Calu3 (cell line): ENCODE measurements around the gene GRK1. TPM values are rescaled to one million over a fixed set of nuclear protein-coding genes. Genes with fewer than 3 reads are reported as not detected.

Experiments used
- BruUV-seq: library from RNA; stranded (reverse); fragments of 400-500 nt; replicated peaks from 2 replicates; lab custom pipeline; 2021; lab: Mats Ljungman, UMichigan
- CTCF ChIA-PET: fragments of 300-600 bp; sonication (Branson Sonifier 250); formaldehyde crosslinking; loops from one replicate; lab custom pipeline; 2022; ENCODE audit warnings: antibody characterized with exemption; lab: Charles Lee
- DNase-seq: peaks from one replicate; pipeline ENCODE4 v3.0.0; 2022
- H3K27ac Mint-ChIP-seq: one replicate; pipeline ENCODE4 v1.8.0; 2022; ENCODE audit warnings: mixed read lengths; ENCODE audit not compliant: unreplicated experiment
- H3K27me3 Mint-ChIP-seq: one replicate; pipeline ENCODE4 v1.8.0; 2022; ENCODE audit warnings: mixed read lengths; ENCODE audit not compliant: unreplicated experiment
- H3K36me3 Mint-ChIP-seq: one replicate; pipeline ENCODE4 v1.8.0; 2022; ENCODE audit warnings: mild to moderate bottlenecking, moderate library complexity, mixed read lengths; ENCODE audit not compliant: insufficient read depth, unreplicated experiment
- H3K4me1 Mint-ChIP-seq: one replicate; pipeline ENCODE4 v1.8.0; 2022; ENCODE audit warnings: mild to moderate bottlenecking, low read depth, mixed read lengths; ENCODE audit not compliant: unreplicated experiment
- H3K4me3 Mint-ChIP-seq: one replicate; pipeline ENCODE4 v1.8.0; 2022; ENCODE audit warnings: mild to moderate bottlenecking, low read depth, moderate library complexity, mixed read lengths; ENCODE audit not compliant: unreplicated experiment
- H3K9me3 Mint-ChIP-seq: one replicate; pipeline ENCODE4 v1.8.0; 2022; ENCODE audit warnings: low read depth, mixed read lengths; ENCODE audit not compliant: unreplicated experiment
- intact Hi-C: fragments of 100-400 bp; cut with micrococcal nuclease; formaldehyde crosslinking; loops from one replicate; pipeline ENCODE4 v1.10.0; 2022; ENCODE audit not compliant: unreplicated experiment
- total RNA-seq: library from RNA; stranded (reverse); gene quantifications from 2 replicates; pipeline ENCODE4 v1.2.3, GENCODE V29; 2022
- TF ChIP-seq, protein P1 (sequence below): fragments of 200-600 bp; IDR thresholded peaks from one replicate; pipeline ENCODE4 v1.8.0; 2022; ENCODE audit warnings: antibody characterized with exemption; ENCODE audit not compliant: unreplicated experiment

The GRK1 gene
- total RNA-seq, 1 experiment from 2014 or later: not detected

DNA sequence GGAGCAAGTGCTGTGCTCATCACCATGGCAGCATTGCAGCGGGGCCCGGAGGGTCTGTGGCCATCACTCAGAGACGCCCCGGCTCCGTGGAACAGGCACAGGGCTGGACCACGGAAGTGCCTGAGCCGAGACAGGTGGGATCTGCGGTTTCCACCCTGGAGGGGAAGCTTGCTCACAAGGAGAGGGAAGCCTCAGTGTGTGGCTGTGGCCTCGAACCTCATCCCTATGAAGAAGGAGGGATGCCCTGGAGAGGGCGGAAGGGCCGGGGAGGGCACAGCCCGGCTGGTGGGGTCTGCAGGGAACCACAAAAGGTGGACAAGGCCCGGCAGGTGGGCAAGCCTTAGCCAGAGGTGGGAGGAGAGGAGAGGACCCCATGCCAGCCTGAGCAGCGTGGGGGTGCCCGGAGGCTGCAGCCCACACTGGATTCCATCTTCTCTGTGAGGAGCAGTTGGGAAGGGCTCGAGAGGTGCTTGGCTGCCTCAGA, 61.6 kb downstream of the GRK1 start:
- DNase-seq: no peak
- TF ChIP-seq, protein P1, sequence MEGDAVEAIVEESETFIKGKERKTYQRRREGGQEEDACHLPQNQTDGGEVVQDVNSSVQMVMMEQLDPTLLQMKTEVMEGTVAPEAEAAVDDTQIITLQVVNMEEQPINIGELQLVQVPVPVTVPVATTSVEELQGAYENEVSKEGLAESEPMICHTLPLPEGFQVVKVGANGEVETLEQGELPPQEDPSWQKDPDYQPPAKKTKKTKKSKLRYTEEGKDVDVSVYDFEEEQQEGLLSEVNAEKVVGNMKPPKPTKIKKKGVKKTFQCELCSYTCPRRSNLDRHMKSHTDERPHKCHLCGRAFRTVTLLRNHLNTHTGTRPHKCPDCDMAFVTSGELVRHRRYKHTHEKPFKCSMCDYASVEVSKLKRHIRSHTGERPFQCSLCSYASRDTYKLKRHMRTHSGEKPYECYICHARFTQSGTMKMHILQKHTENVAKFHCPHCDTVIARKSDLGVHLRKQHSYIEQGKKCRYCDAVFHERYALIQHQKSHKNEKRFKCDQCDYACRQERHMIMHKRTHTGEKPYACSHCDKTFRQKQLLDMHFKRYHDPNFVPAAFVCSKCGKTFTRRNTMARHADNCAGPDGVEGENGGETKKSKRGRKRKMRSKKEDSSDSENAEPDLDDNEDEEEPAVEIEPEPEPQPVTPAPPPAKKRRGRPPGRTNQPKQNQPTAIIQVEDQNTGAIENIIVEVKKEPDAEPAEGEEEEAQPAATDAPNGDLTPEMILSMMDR: no peak
- Mint-ChIP-seq H3K4me1 (no peaks in the 10 kb centered on the region), H3K36me3 (no peaks in the 10 kb centered on the region), H3K4me3 (no peak overlapping the region), H3K9me3 (no peaks in the 10 kb centered on the region), H3K27ac (no peak overlapping the region), H3K27me3 (no peaks in the 10 kb centered on the region)
- CTCF ChIA-PET: no interaction called here
- no TSS peak for BruUV-seq
- intact Hi-C loops: no loop called here

DNA sequence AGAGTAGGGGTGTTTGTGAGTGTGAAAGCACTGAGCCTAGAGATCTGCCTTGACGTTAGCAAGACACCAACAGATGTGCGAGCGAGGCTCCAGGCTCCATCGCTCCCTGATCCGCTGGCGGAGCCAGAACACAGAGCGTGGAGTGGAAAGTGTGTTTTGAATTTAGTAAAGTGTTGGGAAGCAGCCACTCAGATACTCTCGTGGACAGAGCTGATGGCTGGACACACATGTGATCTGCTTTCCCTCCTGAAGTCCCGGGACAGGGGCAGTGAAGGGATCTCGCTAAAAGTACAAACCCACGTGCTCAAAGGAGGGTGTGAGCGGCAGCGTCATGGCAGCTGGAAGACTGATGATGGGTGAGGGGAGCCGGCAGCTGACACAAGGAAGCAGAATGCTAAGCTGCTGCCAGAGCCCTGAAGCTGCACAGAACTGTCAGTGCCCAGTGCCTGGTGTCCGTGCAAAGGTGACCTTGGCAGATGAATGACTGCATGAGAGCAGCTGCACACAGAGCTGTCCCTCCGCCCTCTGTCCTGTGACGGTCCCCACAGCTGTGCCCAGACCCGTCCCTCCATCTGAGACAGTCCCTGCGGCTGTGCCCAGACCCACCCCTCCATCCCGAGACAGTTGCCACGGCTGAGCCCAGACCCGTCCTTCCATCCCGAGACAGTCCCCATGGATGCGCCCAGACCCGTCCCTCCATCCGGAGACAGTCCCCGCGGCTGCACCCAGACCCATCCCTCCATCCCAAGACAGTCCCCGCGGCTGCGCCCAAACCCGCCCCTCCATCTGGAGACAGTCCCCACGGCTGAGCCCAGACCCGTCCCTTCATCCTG, 62.4 kb downstream of the GRK1 start:
- CTCF ChIA-PET: no interaction called here
- intact Hi-C loops: no loop called here
- no peak overlapping the region for H3K4me3 Mint-ChIP-seq
- DNase-seq: no peak
- H3K9me3 Mint-ChIP-seq: no peaks in the 10 kb centered on the region
- H3K27ac Mint-ChIP-seq: no peak overlapping the region
- H3K4me1 Mint-ChIP-seq: no peaks in the 10 kb centered on the region
- H3K36me3 Mint-ChIP-seq: no peaks in the 10 kb centered on the region
- no TSS peak for BruUV-seq
- H3K27me3 Mint-ChIP-seq: no peaks in the 10 kb centered on the region
- TF ChIP-seq, protein P1: no peak

DNA sequence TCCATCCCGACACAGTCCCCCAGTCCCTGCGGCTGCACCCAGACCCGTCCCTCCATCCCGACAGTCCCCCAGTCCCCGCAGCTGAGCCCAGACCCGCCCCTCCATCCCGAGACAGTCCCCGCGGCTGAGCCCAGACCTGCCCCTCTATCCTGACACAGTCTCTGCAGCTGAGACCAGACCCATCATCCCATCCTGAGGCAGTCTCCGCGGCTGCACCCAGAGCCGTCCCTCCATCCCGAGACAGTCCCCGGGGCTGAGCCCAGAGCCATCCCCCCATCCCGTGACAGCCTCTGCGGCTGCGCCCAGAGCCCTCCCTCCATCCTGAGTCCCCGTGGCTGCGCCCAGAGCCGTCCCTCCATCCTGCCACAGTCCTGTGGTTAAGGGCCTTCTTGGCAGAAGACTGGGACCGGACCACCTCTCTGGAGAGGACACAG, 63.3 kb downstream of the GRK1 start:
- TF ChIP-seq, protein P1: no peak
- BruUV-seq: no TSS peak
- no peaks in the 10 kb centered on the region for H3K4me1 Mint-ChIP-seq
- H3K27me3 Mint-ChIP-seq: no peaks in the 10 kb centered on the region
- H3K27ac Mint-ChIP-seq: no peak overlapping the region
- DNase-seq: no peak
- CTCF ChIA-PET: no interaction called here
- intact Hi-C loops: no loop called here
- H3K4me3 Mint-ChIP-seq: no peak overlapping the region
- no peaks in the 10 kb centered on the region for H3K9me3 Mint-ChIP-seq
- H3K36me3 Mint-ChIP-seq: no peaks in the 10 kb centered on the region

- Mint-ChIP-seq H3K4me3 (no peak overlapping the region), H3K27ac (no peak overlapping the region), H3K4me1 (no peaks in the 10 kb centered on the region), H3K27me3 (no peaks in the 10 kb centered on the region), H3K9me3 (no peaks in the 10 kb centered on the region), H3K36me3 (no peaks in the 10 kb centered on the region)
- CTCF ChIA-PET: no interaction called here
- DNase-seq: no peak
- no TSS peak for BruUV-seq
- TF ChIP-seq, protein P1: no peak
- intact Hi-C loops: no loop called here
Measured at GRCh38 chr13:113730831-113731191, 63.8 kb downstream of the GRK1 start.
